LNCaP clone FGC (cell line): ENCODE data around the gene RAB33A.

Experiments used
- DNase-seq: peaks from one replicate; pipeline ENCODE4 v3.0.0-alpha.2; 2011; ENCODE audit warnings: low read depth
- H3K4me3 ChIP-seq: 2 replicates; pipeline ENCODE4 v1.5.1; 2011; ENCODE audit warnings: mild to moderate bottlenecking, low read depth, low read length, control low read depth
- CTCF ChIP-seq: IDR thresholded peaks from 2 replicates; pipeline ENCODE4 v1.5.1; 2012; ENCODE audit warnings: mild to moderate bottlenecking; ENCODE audit not compliant: control insufficient read depth, insufficient read depth; ENCODE audit errors: extremely low read depth

RAB33A gene

GRCh38 chrX:130176942-130177341 lies 5.2 kb downstream of the RAB33A start:
- H3K4me3 ChIP-seq, result no peak overlapping the region
- DNase-seq, result no peak
- TF ChIP-seq CTCF, result no peak

GRCh38 chrX:130179170-130179569 lies 7.4 kb downstream of the RAB33A start:
- H3K4me3 ChIP-seq, result no peak overlapping the region
- TF ChIP-seq CTCF, result no peak
- no peak for DNase-seq

GRCh38 chrX:130179579-130180215 lies 7.9 kb downstream of the RAB33A start:
- no peak for TF ChIP-seq CTCF
- DNase-seq, result no peak
- no peak overlapping the region for H3K4me3 ChIP-seq

GRCh38 chrX:130184168-130184567 lies 12.4 kb downstream of the RAB33A start:
- H3K4me3 ChIP-seq, result no peak overlapping the region
- no peak for TF ChIP-seq CTCF
- DNase-seq, result no peak

- no peak for DNase-seq
- TF ChIP-seq CTCF, result no peak
- no peak overlapping the region for H3K4me3 ChIP-seq
Observed at GRCh38 chrX:130184857-130185256, 13.1 kb downstream of the RAB33A start.

GRCh38 chrX:130186651-130187050 lies 14.9 kb downstream of the RAB33A start:
- DNase-seq, result no peak
- no peak for TF ChIP-seq CTCF
- H3K4me3 ChIP-seq, result no peak overlapping the region

GRCh38 chrX:130190801-130191200 lies 19.0 kb downstream of the RAB33A start:
- TF ChIP-seq CTCF, result no peak
- H3K4me3 ChIP-seq, result no peak overlapping the region
- no peak for DNase-seq
